Activated CD8-positive, alpha-beta T cell treated with anti-CD3 and anti-CD28 coated beads, Interleukin-2, amount 10 ng/mL, durations not matched to agents 7 days and 5 days (primary cell): ENCODE results near the gene MINK1. TPM values are rescaled to one million over a fixed set of nuclear protein-coding genes. Genes with fewer than 3 reads are reported as not detected.

ENCODE experiments used
- ATAC-seq: fragments of 150-1000 bp; cut with Tn5 transposase; one replicate; pipeline ENCODE4 v1.10.0; 2021; ENCODE audit warnings: moderate library complexity
- CTCF ChIA-PET: fragments of 350-600 bp; sonication (Branson Sonifier 250); formaldehyde crosslinking; loops from one replicate; lab custom pipeline; 2021; ENCODE audit warnings: antibody characterized with exemption; lab: Charles Lee
- POLR2A ChIA-PET: fragments of 350-600 bp; sonication (Branson Sonifier 250); formaldehyde crosslinking; loops from one replicate; lab custom pipeline; 2021; ENCODE audit warnings: antibody characterized with exemption; lab: Charles Lee
- DNase-seq: peaks from one replicate; pipeline ENCODE4 v3.0.0-alpha.2; 2020
- H3K27ac Mint-ChIP-seq: one replicate; pipeline ENCODE4 v1.8.0; 2021; ENCODE audit warnings: mild to moderate bottlenecking, mixed read lengths
- H3K27me3 Mint-ChIP-seq: one replicate; pipeline ENCODE4 v1.8.0; 2021; ENCODE audit warnings: low read depth, mixed read lengths
- H3K36me3 Mint-ChIP-seq: one replicate; pipeline ENCODE4 v1.8.0; 2021; ENCODE audit warnings: low read depth, mixed read lengths
- H3K4me1 Mint-ChIP-seq: one replicate; pipeline ENCODE4 v1.8.0; 2021; ENCODE audit warnings: low read depth, mixed read lengths
- H3K4me3 Mint-ChIP-seq: one replicate; pipeline ENCODE4 v1.8.0; 2021; ENCODE audit warnings: mild to moderate bottlenecking, mixed read lengths
- H3K9me3 Mint-ChIP-seq: one replicate; pipeline ENCODE4 v1.8.0; 2022; ENCODE audit warnings: mixed read lengths; ENCODE audit not compliant: insufficient read depth
- total RNA-seq, 2 experiments: library from RNA; stranded (reverse); gene quantifications; one replicate each; pipeline ENCODE4 v1.2.3, GENCODE V29; 2021

MINK1 gene
- total RNA-seq, 2 experiments from 2014 or later: 68.1 to 73.2 TPM

GRCh38 chr17:4896332-4897197, 63.4 kb downstream of the MINK1 start:
- DNase-seq (no peak), ATAC-seq (no peak)
- ChIA-PET CTCF (no interaction called here), POLR2A (no interaction called here)
- H3K27ac Mint-ChIP-seq: no peak overlapping the region
- no peak overlapping the region for H3K4me3 Mint-ChIP-seq
- peaks cover 7% of the 10 kb centered on the region for H3K27me3 Mint-ChIP-seq
- H3K36me3 Mint-ChIP-seq: peaks cover 19% of the 10 kb centered on the region
- peaks cover 22% of the 10 kb centered on the region for H3K4me1 Mint-ChIP-seq
- no peaks in the 10 kb centered on the region for H3K9me3 Mint-ChIP-seq

GRCh38 chr17:4897198-4897687, 64.1 kb downstream of the MINK1 start:
- no peaks in the 10 kb centered on the region for H3K9me3 Mint-ChIP-seq
- peaks cover 23% of the 10 kb centered on the region for H3K4me1 Mint-ChIP-seq
- H3K36me3 Mint-ChIP-seq: peaks cover 17% of the 10 kb centered on the region
- H3K4me3 Mint-ChIP-seq: no peak overlapping the region
- CTCF ChIA-PET: no interaction called here
- H3K27ac Mint-ChIP-seq: no peak overlapping the region
- H3K27me3 Mint-ChIP-seq: peaks cover 7% of the 10 kb centered on the region
- DNase-seq: no peak
- POLR2A ChIA-PET: no interaction called here
- no peak for ATAC-seq

- H3K27ac Mint-ChIP-seq: no peak overlapping the region
- H3K27me3 Mint-ChIP-seq: peaks cover 7% of the 10 kb centered on the region
- ChIA-PET CTCF (no interaction called here), POLR2A (interaction anchor here (0.6 kb wide), 1 partner anchor 35 kb away, joined by 3 read pairs; no protein-coding TSS in a partner anchor)
- H3K36me3 Mint-ChIP-seq: peaks cover 14% of the 10 kb centered on the region
- H3K9me3 Mint-ChIP-seq: no peaks in the 10 kb centered on the region
- no peak overlapping the region for H3K4me3 Mint-ChIP-seq
- DNase-seq (no peak), ATAC-seq (no peak)
- peaks cover 28% of the 10 kb centered on the region for H3K4me1 Mint-ChIP-seq
These were observed 64.6 kb downstream of the MINK1 start for GRCh38 chr17:4897785-4898184.

GRCh38 chr17:4898351-4898750, 65.2 kb downstream of the MINK1 start:
- Mint-ChIP-seq H3K36me3 (peaks cover 14% of the 10 kb centered on the region), H3K27me3 (peaks cover 7% of the 10 kb centered on the region), H3K9me3 (no peaks in the 10 kb centered on the region), H3K27ac (peak overlapping the region; percentile 24), H3K4me1 (peaks cover 34% of the 10 kb centered on the region), H3K4me3 (peak overlapping the region; percentile 59)
- ChIA-PET CTCF (interaction anchor here (1.1 to 1.9 kb wide), 3 partner anchors 109 to 331 kb away, joined by 3 to 10 read pairs (median 6); no protein-coding TSS in a partner anchor), POLR2A (interaction anchor here (0.6 to 1.6 kb wide), 2 partner anchors 35 to 195 kb away, joined by 3 to 7 read pairs; partner anchors contain the start of gene PELP1)
- no peak for DNase-seq
- ATAC-seq: no peak

GRCh38 chr17:4898927-4899326, 65.8 kb downstream of the MINK1 start:
- Mint-ChIP-seq H3K27ac (no peak overlapping the region), H3K4me3 (peak overlapping the region; percentile 59), H3K4me1 (peaks cover 38% of the 10 kb centered on the region), H3K9me3 (no peaks in the 10 kb centered on the region), H3K27me3 (peaks cover 7% of the 10 kb centered on the region), H3K36me3 (peaks cover 14% of the 10 kb centered on the region)
- peak; percentile 0 for ATAC-seq
- ChIA-PET POLR2A (interaction anchor here (1.3 to 1.8 kb wide), 4 partner anchors 41 to 196 kb away, joined by 3 to 13 read pairs (median 6); partner anchors contain the start of genes PELP1, PFN1, RNF167 and SLC25A11), CTCF (interaction anchor here (0.8 to 1.9 kb wide), 11 partner anchors 9 to 332 kb away, joined by 3 to 10 read pairs (median 3); partner anchors contain the start of genes PLD2 and SPAG7)
- DNase-seq: no peak

- ChIA-PET POLR2A (interaction anchor here (0.6 to 1.8 kb wide), 6 partner anchors 40 to 196 kb away, joined by 3 to 13 read pairs (median 4); partner anchors contain the start of genes PELP1, PFN1, RNF167 and SLC25A11), CTCF (interaction anchor here (0.8 to 2.2 kb wide), 14 partner anchors 10 to 335 kb away, joined by 3 to 10 read pairs (median 4); partner anchors contain the start of genes ARRB2, PLD2 and SPAG7)
- Mint-ChIP-seq H3K27ac (peak within 1 kb of the TSS; percentile 82), H3K27me3 (peaks cover 7% of the 10 kb centered on the region), H3K4me1 (peaks cover 38% of the 10 kb centered on the region), H3K4me3 (peak within 1 kb of the TSS; percentile 81), H3K9me3 (no peaks in the 10 kb centered on the region), H3K36me3 (peaks cover 12% of the 10 kb centered on the region)
- DNase-seq (peak; percentile 87), ATAC-seq (peak; percentile 86)
These were observed 66.4 kb downstream of the MINK1 start, which contains the start of gene C17orf107 for GRCh38 chr17:4899341-4900230. Gene C17orf107, plus strand, starts transcription at chr17:4899536. Its CDS starts 227 bp downstream, at chr17:4899763.

- ATAC-seq: peak; percentile 17
- ChIA-PET CTCF (interaction anchor here (1.1 to 2.2 kb wide), 9 partner anchors 9 to 336 kb away, joined by 3 to 10 read pairs (median 5); partner anchors contain the start of gene ARRB2), POLR2A (interaction anchor here (0.7 to 1.8 kb wide), 4 partner anchors 39 to 80 kb away, joined by 3 to 13 read pairs (median 4); partner anchors contain the start of genes PFN1, RNF167, SLC25A11 and SPAG7)
- peaks cover 7% of the 10 kb centered on the region for H3K27me3 Mint-ChIP-seq
- no peaks in the 10 kb centered on the region for H3K9me3 Mint-ChIP-seq
- peak overlapping the region; percentile 81 for H3K4me3 Mint-ChIP-seq
- peak; percentile 70 for DNase-seq
- H3K27ac Mint-ChIP-seq: peak overlapping the region; percentile 61
- H3K36me3 Mint-ChIP-seq: peaks cover 8% of the 10 kb centered on the region
- H3K4me1 Mint-ChIP-seq: peaks cover 38% of the 10 kb centered on the region
These were observed 67.3 kb downstream of the MINK1 start for GRCh38 chr17:4900231-4901107.

GRCh38 chr17:4901108-4901647, 68.0 kb downstream of the MINK1 start:
- ChIA-PET POLR2A (interaction anchor here (1.0 to 1.1 kb wide), 2 partner anchors 66 to 450 kb away, joined by 3 read pairs; partner anchors contain the start of gene SPAG7), CTCF (interaction anchor here (0.6 to 2.2 kb wide), 3 partner anchors 8 to 111 kb away, joined by 3 to 10 read pairs (median 6); no protein-coding TSS in a partner anchor)
- no peak for DNase-seq
- ATAC-seq: no peak
- Mint-ChIP-seq H3K27me3 (peaks cover 10% of the 10 kb centered on the region), H3K4me3 (peak overlapping the region; percentile 22), H3K36me3 (peaks cover 4% of the 10 kb centered on the region), H3K4me1 (peaks cover 38% of the 10 kb centered on the region), H3K27ac (peak overlapping the region; percentile 61), H3K9me3 (no peaks in the 10 kb centered on the region)

GRCh38 chr17:4901648-4902344, 68.7 kb downstream of the MINK1 start:
- ChIA-PET CTCF (interaction anchor here (0.6 to 2.2 kb wide), 4 partner anchors 8 to 112 kb away, joined by 3 to 10 read pairs (median 8); no protein-coding TSS in a partner anchor), POLR2A (interaction anchor here (1.0 kb wide), 1 partner anchor 451 kb away, joined by 3 read pairs; no protein-coding TSS in a partner anchor)
- Mint-ChIP-seq H3K27ac (no peak overlapping the region), H3K9me3 (no peaks in the 10 kb centered on the region), H3K4me1 (peaks cover 38% of the 10 kb centered on the region), H3K36me3 (peaks cover 3% of the 10 kb centered on the region), H3K4me3 (no peak overlapping the region), H3K27me3 (peaks cover 10% of the 10 kb centered on the region)
- no peak for ATAC-seq
- no peak for DNase-seq
